RWPE2 (cell line): ENCODE measurements around the gene HLF.

ENCODE experiments used
- ATAC-seq: fragments of 200-7000 bp; cut with Tn5 transposase; 3 replicates; pipeline ENCODE4 v1.9.1; 2021; ENCODE audit warnings: low read depth
- DNase-seq: peaks from one replicate; pipeline ENCODE4 v3.0.0-alpha.2; 2020; ENCODE audit warnings: low spot score
- H3K27ac ChIP-seq: fragments of 450-650 bp; 2 replicates; pipeline ENCODE4 v1.5.1; 2017; ENCODE audit warnings: mild to moderate bottlenecking; ENCODE audit not compliant: poor library complexity, severe bottlenecking
- H3K27me3 ChIP-seq: fragments of 250-450 bp; sonication (Bioruptor Pico); 2 replicates; pipeline ENCODE4 v1.5.1; 2021; ENCODE audit warnings: mild to moderate bottlenecking, moderate library complexity; ENCODE audit not compliant: insufficient read depth, poor library complexity, severe bottlenecking
- H3K36me3 ChIP-seq: fragments of 250-450 bp; sonication (Bioruptor Pico); 2 replicates; pipeline ENCODE4 v1.5.1; 2020; ENCODE audit warnings: low read depth, mild to moderate bottlenecking, moderate library complexity
- H3K4me1 ChIP-seq: fragments of 250-450 bp; sonication (Bioruptor Pico); 2 replicates; pipeline ENCODE4 v1.5.1; 2021; ENCODE audit warnings: mild to moderate bottlenecking, moderate library complexity; ENCODE audit not compliant: insufficient read depth, poor library complexity, severe bottlenecking
- H3K4me3 ChIP-seq: fragments of 250-450 bp; sonication (Bioruptor Pico); 2 replicates; pipeline ENCODE4 v1.5.1; 2021; ENCODE audit warnings: mild to moderate bottlenecking, moderate library complexity; ENCODE audit not compliant: severe bottlenecking
- H3K9me3 ChIP-seq: fragments of 250-450 bp; sonication (Bioruptor Pico); 2 replicates; pipeline ENCODE4 v1.5.1; 2021; ENCODE audit warnings: mild to moderate bottlenecking, moderate library complexity; ENCODE audit not compliant: severe bottlenecking
- CTCF ChIP-seq: fragments of 450-650 bp; IDR thresholded peaks from one replicate; pipeline ENCODE4 v1.5.1; 2017; ENCODE audit warnings: mild to moderate bottlenecking, moderate library complexity; ENCODE audit not compliant: poor library complexity, severe bottlenecking

Gene HLF

DNA sequence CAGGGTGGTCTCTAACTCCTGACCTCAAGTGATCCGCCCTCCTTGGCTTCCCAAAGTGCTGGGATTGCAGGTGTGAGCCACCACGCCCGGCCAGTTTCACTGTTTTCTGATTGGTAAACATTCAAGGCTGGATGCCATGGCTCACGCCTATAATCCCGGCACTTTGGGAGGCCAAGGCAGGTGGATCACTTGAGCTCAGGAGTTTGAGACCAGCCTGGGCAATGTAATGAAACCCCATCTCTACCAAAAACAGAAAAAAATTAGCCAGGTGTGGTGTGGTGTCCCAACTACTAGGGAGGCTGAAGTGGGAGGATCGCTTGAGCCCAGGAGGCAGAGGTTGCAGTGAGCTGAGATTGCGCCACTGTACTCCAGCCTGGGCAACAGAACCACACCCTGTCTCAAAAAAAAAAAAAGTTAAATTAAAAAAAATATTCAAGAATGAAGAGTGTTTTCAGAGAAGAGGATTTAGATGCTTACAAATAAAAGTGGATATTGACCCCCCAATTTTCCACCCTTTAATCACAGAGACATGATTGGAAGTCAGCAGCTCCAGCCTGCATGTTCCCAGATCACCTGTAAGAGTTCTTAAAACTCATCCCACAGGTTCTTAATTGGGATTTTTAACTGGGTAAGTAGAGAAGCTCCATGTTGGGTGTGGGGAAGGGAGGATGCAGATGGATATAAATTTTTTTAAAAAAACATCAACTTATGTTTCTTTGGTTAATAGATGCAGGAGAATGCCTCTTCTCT is 23.8 kb downstream of the HLF start:
- TF ChIP-seq CTCF: no peak
- ATAC-seq (no peak), DNase-seq (no peak)
- H3K4me3 ChIP-seq: no peak overlapping the region
- no peaks in the 10 kb centered on the region for H3K4me1 ChIP-seq
- no peaks in the 10 kb centered on the region for H3K36me3 ChIP-seq
- H3K27me3 ChIP-seq: no peaks in the 10 kb centered on the region
- H3K27ac ChIP-seq: no peak overlapping the region
- H3K9me3 ChIP-seq: no peaks in the 10 kb centered on the region

DNA sequence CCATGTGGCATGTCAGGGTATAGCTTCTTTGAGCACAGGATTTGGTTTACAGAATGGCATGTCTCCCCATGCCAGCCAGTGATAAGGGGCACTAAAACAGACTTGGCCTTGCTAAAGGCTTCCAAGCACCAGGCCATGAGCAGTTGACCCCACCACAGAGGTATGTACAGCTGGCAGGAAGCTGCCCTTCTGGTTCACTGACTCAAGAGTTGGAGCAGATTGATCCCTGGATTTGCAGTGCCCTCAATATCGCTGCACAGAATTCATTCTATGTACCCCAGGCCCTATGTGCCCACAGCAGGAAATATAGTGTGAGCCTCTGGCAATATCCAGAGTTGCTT is 24.3 kb downstream of the HLF start:
- Histone ChIP-seq H3K9me3 (no peaks in the 10 kb centered on the region), H3K4me3 (no peak overlapping the region), H3K36me3 (no peaks in the 10 kb centered on the region), H3K27ac (no peak overlapping the region), H3K27me3 (no peaks in the 10 kb centered on the region), H3K4me1 (no peaks in the 10 kb centered on the region)
- DNase-seq: no peak
- TF ChIP-seq CTCF: no peak
- no peak for ATAC-seq

- no peaks in the 10 kb centered on the region for H3K36me3 ChIP-seq
- ATAC-seq (no peak), DNase-seq (no peak)
- no peak overlapping the region for H3K27ac ChIP-seq
- no peak for TF ChIP-seq CTCF
- no peaks in the 10 kb centered on the region for H3K27me3 ChIP-seq
- H3K4me3 ChIP-seq: no peak overlapping the region
- H3K9me3 ChIP-seq: no peaks in the 10 kb centered on the region
- H3K4me1 ChIP-seq: no peaks in the 10 kb centered on the region
Observed at GRCh38 chr17:55289978-55290377, 25.2 kb downstream of the HLF start.

DNA sequence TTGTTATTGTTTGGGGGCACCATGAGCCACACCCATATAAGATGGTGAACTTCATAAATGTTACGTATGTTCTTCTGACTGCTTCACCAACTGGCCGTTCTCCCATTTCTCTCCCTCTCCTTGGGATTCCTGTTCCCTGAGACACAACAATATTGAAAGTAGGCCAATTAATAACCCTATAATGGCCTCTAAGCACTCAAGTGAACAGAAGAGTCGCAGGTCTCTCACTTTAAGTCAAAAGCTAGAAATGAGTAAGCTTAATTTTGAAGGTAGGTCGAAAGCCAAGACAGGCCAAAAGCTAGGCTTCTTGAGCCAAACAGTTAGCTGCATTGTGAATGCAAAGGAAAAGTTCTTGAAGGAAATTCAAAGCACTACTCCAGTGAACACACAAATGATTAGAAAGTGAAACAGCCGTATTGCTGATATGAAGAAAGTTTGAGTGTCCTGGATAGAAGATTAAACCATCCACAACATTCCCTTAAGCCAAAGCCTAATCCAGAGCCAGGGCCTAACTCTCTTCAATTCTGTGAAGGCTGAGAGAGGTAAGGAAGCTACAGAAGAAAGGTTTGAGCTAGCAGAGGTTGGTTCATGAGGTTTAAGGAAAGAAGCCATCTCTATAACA is 25.8 kb downstream of the HLF start:
- Histone ChIP-seq H3K27me3 (no peaks in the 10 kb centered on the region), H3K4me3 (no peak overlapping the region), H3K9me3 (no peaks in the 10 kb centered on the region), H3K36me3 (no peaks in the 10 kb centered on the region), H3K27ac (no peak overlapping the region), H3K4me1 (no peaks in the 10 kb centered on the region)
- no peak for TF ChIP-seq CTCF
- ATAC-seq: no peak
- no peak for DNase-seq

DNA sequence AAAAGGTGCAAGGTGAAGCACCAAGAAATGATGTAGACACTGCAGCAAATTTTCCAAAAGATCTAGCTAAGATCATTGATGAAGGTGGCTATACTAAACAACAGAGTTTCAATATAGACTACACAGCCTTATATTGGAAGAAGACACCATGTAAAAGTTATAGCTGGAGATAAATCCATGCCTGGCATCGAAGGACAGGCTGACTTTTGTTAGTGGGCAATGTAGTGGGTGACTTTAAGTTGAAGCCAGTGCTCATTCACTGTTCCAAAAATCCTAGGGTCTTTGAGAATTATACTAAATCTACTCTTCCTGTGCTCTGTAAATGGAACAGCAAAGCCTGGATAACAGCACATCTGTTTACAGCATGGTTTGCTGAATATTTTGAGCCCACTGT is 26.4 kb downstream of the HLF start:
- no peak for ATAC-seq

More for the DNA sequence above, 26.4 kb downstream of the HLF start:
- Histone ChIP-seq H3K9me3 (no peaks in the 10 kb centered on the region), H3K27ac (no peak overlapping the region), H3K4me3 (no peak overlapping the region), H3K4me1 (no peaks in the 10 kb centered on the region), H3K36me3 (no peaks in the 10 kb centered on the region), H3K27me3 (no peaks in the 10 kb centered on the region)
- no peak for DNase-seq
- TF ChIP-seq CTCF: no peak
